OCI-LY7 (cell line): ENCODE results near the gene JAG2.
"Not testable (repeated sequence)": the region's sequence is repeated elsewhere in the genome, so short reads cannot be mapped to it uniquely, and the experiment has no call there.

Experiments used
- EZH2phosphoT487 ChIP-seq: fragments of 200-600 bp; sonication (generic); IDR thresholded peaks from 2 replicates; pipeline ENCODE4 v1.6.1; 2018; ENCODE audit warnings: low read depth, borderline replicate concordance, mild to moderate bottlenecking, mixed run types, antibody characterized with exemption, low read length, moderate library complexity, mixed read lengths
- TF ChIP-seq, protein P1 (sequence below): fragments of 200-600 bp; sonication (generic); conservative IDR thresholded peaks from 2 replicates; pipeline ENCODE4 v1.5.1; 2014; ENCODE audit warnings: mild to moderate bottlenecking, antibody characterized with exemption, low read length, moderate library complexity, mixed read lengths

DNA sequence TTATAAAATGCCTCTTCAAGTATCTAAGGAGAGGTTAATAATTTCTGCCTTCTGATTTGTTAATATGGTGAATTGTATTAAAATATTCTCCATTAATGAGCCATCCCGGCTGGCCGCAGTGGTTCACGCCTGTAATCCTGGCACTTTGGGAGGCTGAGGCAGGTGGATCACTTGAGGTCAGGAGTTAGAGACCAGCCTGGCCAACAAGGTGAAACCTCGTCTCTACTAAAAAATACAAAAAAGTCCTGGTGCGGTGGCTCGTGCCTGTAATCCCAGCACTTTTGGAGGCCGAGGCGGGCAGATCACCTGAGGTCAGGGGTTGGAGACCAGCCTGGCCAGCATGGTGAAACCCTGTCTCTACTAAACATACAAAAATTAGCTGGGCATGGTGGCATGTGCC, 59.3 kb downstream of the JAG2 start:
- TF ChIP-seq, protein P1, sequence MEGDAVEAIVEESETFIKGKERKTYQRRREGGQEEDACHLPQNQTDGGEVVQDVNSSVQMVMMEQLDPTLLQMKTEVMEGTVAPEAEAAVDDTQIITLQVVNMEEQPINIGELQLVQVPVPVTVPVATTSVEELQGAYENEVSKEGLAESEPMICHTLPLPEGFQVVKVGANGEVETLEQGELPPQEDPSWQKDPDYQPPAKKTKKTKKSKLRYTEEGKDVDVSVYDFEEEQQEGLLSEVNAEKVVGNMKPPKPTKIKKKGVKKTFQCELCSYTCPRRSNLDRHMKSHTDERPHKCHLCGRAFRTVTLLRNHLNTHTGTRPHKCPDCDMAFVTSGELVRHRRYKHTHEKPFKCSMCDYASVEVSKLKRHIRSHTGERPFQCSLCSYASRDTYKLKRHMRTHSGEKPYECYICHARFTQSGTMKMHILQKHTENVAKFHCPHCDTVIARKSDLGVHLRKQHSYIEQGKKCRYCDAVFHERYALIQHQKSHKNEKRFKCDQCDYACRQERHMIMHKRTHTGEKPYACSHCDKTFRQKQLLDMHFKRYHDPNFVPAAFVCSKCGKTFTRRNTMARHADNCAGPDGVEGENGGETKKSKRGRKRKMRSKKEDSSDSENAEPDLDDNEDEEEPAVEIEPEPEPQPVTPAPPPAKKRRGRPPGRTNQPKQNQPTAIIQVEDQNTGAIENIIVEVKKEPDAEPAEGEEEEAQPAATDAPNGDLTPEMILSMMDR: not testable (repeated sequence)
- not testable (repeated sequence) for TF ChIP-seq EZH2phosphoT487
